ENCODE measurements around the gene KCNB1. TPM values are rescaled to one million over a fixed set of nuclear protein-coding genes. Genes with fewer than 3 reads are reported as not detected.

KCNB1 gene
- total RNA-seq, 2 donors from 2014 or later = not detected

DNA sequence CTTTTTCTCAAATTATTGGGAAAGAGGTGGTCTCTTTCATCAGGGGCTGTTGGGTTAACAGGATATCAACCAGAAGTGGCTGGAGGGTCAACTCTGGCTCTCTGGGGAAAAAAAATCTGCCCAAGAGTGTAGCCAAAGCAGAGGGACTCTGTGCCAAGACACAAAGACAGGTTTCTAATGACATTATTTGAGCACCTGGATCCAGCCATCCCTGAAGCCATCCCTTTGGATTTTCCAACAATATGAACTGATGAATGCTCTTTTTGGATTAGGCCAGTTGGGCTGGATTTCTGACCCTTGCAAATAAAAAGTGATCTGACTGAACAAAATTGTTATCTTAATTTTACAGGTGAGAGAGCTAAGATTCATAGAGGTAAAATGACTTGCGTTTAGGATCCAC is 88.7 kb downstream of the KCNB1 start:
- H3K27ac Mint-ChIP-seq = no peak overlapping the region
- no peak for ATAC-seq (replicated peaks in 1 of 2)
- H3K9me3 Mint-ChIP-seq = no peaks in the 10 kb centered on the region
- DNase-seq = no peak
- H3K4me3 Mint-ChIP-seq = no peak overlapping the region
- H3K36me3 Mint-ChIP-seq (ENCODE audit: insufficient read depth in 2 of 2) = no peaks in the 10 kb centered on the region
- peaks cover 22% of the 10 kb centered on the region for H3K27me3 Mint-ChIP-seq (ENCODE audit: low read depth)
- no peaks in the 10 kb centered on the region for H3K4me1 Mint-ChIP-seq (ENCODE audit: low read depth)

DNA sequence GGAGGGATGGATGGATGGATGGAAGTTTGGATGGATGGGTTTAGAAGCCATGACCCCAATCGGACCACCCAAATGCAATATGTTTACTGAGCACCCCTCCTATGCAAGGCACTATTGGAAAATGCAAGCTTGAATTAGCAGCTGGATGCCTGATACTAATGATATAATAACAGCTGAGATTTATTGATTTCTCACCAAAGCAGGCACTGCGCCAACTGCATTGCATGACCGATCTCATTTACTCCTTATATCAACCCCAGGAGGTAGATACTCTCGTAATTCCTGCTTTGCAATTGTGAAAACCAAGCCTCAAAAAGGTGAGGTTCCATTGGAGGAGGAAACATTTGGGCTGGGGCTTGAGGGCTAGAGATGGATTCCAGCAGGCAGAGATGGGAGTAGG is 89.7 kb downstream of the KCNB1 start:
- Mint-ChIP-seq H3K27ac (no peak overlapping the region), H3K27me3 (ENCODE audit: low read depth) (peaks cover 33% of the 10 kb centered on the region), H3K36me3 (ENCODE audit: insufficient read depth in 2 of 2) (no peaks in the 10 kb centered on the region), H3K4me3 (no peak overlapping the region), H3K9me3 (no peaks in the 10 kb centered on the region), H3K4me1 (ENCODE audit: low read depth) (no peaks in the 10 kb centered on the region)
- DNase-seq (no peak), ATAC-seq (replicated peaks in 1 of 2) (no peak)

DNA sequence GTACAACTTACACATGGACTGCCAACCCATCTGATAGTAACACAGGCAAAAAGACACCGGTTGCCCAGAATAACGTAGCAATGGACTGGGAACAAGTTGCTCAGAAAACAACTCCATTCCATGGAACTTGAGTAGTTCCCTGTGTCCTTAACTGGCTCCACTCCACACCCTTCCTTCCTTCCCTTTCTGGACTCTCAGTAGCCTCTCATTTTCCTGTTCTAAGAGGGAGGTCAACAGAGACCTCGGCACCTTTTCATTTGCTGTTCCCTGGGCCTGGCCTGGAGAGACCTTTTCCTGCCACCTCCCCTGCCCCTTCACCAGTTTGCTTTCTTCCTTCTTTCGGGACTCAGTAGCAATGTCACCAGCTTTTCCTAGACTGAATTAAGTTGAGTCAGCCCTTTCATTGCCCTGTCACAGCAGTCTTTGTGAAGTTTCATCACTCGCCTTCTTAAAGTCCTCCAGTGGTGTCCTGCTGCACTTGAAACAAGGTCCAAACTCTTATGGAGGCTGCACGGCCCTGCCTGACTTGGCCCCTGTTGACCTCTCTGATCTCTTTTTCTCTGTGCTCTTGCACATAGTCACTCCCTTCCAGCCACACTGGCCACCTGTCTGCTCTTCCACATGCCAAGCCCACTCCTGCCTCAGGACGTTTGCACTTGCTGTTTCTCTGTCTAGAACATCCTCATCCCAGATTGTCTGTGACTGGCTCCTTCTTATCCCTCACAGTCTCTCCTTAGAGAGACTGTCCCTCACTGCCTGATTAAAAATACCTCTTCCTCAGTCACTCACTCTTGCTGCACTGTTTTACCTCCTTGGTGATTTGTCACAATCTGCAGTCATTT is 90.8 kb downstream of the KCNB1 start:
- ATAC-seq (replicated peaks in 1 of 2) = no peak
- no peaks in the 10 kb centered on the region for H3K36me3 Mint-ChIP-seq (ENCODE audit: insufficient read depth in 2 of 2)

DNA sequence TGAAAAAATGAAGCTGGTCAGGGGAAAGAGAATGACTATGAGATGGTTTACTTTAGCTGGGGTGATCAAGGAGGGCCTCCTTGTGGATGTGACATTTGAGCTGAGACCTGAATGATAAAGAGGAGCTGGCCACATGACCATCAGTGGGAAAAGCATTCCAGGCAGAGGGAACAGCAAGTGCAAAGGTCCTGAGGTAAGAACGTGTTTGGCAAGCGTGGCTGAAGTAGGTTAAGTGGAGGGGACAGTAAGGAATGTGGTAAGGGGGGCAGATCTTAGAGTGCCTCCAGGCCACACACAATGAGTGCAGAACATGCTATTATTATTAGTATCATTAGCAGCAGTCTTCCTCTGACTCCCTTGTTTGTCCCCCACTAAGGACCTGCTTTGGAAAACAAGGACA is 92.6 kb downstream of the KCNB1 start:
- H3K27ac Mint-ChIP-seq = no peak overlapping the region

More for the DNA sequence above, 90.8 kb downstream of the KCNB1 start:
- no peaks in the 10 kb centered on the region for H3K4me1 Mint-ChIP-seq (ENCODE audit: low read depth)
- H3K27ac Mint-ChIP-seq = no peak overlapping the region
- H3K27me3 Mint-ChIP-seq (ENCODE audit: low read depth) = peaks cover 43% of the 10 kb centered on the region
- H3K9me3 Mint-ChIP-seq = no peaks in the 10 kb centered on the region
- no peak overlapping the region for H3K4me3 Mint-ChIP-seq
- DNase-seq = no peak

DNA sequence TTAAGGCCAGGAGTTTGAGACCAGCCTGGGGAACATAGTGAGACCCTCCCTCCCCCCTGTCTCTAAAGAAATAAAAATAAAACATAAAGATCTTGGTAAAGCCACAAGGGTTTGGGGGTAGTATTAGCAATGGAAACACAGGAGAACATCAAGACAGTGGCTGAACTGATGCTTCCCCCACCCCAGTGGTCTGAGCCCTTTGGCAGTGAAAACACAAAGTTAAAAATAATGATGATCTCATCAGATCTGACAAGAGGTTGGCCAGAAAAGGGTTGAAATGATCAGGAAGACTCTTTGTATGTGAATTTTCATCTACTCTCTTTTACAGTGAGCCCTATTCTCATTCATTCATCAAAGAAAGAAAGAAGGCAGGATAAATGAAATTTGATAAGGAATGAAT is 93.7 kb downstream of the KCNB1 start:
- no peak for ATAC-seq (replicated peaks in 1 of 2)
- H3K4me3 Mint-ChIP-seq = no peak overlapping the region
- peaks cover 65% of the 10 kb centered on the region for H3K27me3 Mint-ChIP-seq (ENCODE audit: low read depth)
- peaks cover 0 to 3% of the 10 kb centered on the region in 2 donors for H3K9me3 Mint-ChIP-seq
- no peak overlapping the region for H3K27ac Mint-ChIP-seq
- H3K4me1 Mint-ChIP-seq (ENCODE audit: low read depth) = peaks cover 5% of the 10 kb centered on the region
- no peak for DNase-seq
- H3K36me3 Mint-ChIP-seq (ENCODE audit: insufficient read depth in 2 of 2) = no peaks in the 10 kb centered on the region

More for the DNA sequence above, 92.6 kb downstream of the KCNB1 start:
- no peak for ATAC-seq (replicated peaks in 1 of 2)
- Mint-ChIP-seq H3K9me3 (peaks cover 0 to 3% of the 10 kb centered on the region in 2 donors), H3K4me1 (ENCODE audit: low read depth) (no peaks in the 10 kb centered on the region), H3K36me3 (ENCODE audit: insufficient read depth in 2 of 2) (no peaks in the 10 kb centered on the region), H3K27me3 (ENCODE audit: low read depth) (peaks cover 55% of the 10 kb centered on the region), H3K4me3 (no peak overlapping the region)
- no peak for DNase-seq

DNA sequence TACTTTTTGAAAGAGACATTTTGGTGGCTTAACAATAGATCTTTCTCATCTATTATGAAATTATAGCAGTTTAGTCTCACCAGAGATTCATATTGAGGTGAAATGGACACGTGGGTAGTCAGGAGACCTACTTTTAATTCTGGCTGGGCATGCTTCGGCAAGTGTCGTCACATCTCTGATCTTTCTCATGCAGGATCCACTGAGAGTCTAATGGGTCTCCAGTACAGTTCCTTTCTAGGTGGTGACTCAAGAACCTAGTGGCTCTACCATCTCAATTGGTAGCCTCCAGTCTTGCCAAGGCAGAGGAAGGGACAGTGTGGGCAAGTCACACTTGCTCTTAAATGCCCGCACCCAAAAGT is 94.9 kb downstream of the KCNB1 start:
- Mint-ChIP-seq H3K36me3 (ENCODE audit: insufficient read depth in 2 of 2) (no peaks in the 10 kb centered on the region), H3K27me3 (ENCODE audit: low read depth) (peaks cover 66% of the 10 kb centered on the region), H3K9me3 (peaks cover 0 to 3% of the 10 kb centered on the region in 2 donors), H3K27ac (no peak overlapping the region), H3K4me3 (no peak overlapping the region), H3K4me1 (ENCODE audit: low read depth) (peaks cover 5% of the 10 kb centered on the region)
- ATAC-seq (replicated peaks in 1 of 2) (no peak), DNase-seq (no peak)

DNA sequence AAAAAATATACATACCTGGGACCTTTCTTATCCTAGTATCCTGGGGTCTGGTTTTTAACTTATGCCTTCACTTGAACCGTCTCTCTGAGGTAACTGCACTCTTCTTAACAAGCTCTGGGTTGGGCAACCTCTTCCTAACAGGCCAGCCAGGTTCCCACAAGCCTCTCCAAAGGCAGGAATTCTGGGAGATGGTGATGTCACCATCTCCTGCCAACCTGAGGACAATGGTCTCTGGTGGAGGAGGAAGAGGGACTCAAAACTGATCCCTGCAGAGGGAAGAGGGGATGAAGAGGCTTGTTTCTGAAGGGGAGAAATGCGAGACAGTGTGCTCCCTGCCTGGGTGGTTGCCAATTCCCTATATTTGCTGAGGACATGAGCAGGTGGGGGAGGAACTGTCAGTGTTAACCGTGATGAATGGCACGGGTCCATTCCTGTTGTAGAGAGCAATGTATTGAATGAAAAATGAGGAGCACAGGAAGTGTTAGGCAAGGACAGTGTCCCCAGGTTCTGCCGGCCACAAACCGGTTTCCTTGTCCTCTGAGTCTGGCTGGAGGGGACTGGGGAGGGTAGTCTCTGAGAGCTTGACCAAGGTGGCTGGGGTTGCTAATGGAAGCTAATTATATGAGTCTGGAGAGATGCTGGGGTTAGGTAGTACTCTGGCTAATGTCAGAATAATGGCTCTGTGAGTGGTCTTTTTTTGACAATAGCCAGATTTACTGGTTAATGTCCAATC is 95.5 kb downstream of the KCNB1 start:
- Mint-ChIP-seq H3K36me3 (ENCODE audit: insufficient read depth in 2 of 2) (no peaks in the 10 kb centered on the region), H3K27ac (no peak overlapping the region), H3K9me3 (peaks cover 0 to 3% of the 10 kb centered on the region in 2 donors), H3K4me3 (no peak overlapping the region), H3K27me3 (ENCODE audit: low read depth) (peaks cover 61% of the 10 kb centered on the region), H3K4me1 (ENCODE audit: low read depth) (peaks cover 5% of the 10 kb centered on the region)
- DNase-seq = no peak
- no peak for ATAC-seq (replicated peaks in 1 of 2)

DNA sequence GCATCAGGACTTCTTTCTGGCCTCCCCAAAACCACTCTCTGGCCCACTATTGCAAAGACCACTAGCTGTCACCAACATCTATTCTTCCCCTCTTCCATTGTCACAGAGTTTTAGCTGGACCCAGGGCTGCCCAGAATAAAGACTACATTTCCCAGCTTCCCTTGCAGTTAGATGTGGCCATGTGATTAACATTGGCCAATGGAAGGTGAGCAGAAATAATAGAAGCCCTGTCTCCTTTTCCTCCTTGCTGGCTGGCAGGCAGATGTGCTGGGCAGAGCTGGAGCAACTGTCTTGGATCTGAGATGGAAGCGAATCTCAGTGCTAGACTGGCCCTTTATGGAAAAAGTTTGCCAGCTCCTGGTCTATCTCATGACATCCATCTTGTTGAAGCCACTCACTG is 97.0 kb downstream of the KCNB1 start:
- peak in 1 of 2 donors; percentile 3 for DNase-seq
- peaks cover 5% of the 10 kb centered on the region for H3K4me1 Mint-ChIP-seq (ENCODE audit: low read depth)
- ATAC-seq (replicated peaks in 1 of 2) = peak; percentile 47 to 59
- peaks cover 0 to 3% of the 10 kb centered on the region in 2 donors for H3K9me3 Mint-ChIP-seq
- H3K27me3 Mint-ChIP-seq (ENCODE audit: low read depth) = peaks cover 54% of the 10 kb centered on the region
- no peaks in the 10 kb centered on the region for H3K36me3 Mint-ChIP-seq (ENCODE audit: insufficient read depth in 2 of 2)
- H3K4me3 Mint-ChIP-seq = no peak overlapping the region
- no peak overlapping the region for H3K27ac Mint-ChIP-seq

DNA sequence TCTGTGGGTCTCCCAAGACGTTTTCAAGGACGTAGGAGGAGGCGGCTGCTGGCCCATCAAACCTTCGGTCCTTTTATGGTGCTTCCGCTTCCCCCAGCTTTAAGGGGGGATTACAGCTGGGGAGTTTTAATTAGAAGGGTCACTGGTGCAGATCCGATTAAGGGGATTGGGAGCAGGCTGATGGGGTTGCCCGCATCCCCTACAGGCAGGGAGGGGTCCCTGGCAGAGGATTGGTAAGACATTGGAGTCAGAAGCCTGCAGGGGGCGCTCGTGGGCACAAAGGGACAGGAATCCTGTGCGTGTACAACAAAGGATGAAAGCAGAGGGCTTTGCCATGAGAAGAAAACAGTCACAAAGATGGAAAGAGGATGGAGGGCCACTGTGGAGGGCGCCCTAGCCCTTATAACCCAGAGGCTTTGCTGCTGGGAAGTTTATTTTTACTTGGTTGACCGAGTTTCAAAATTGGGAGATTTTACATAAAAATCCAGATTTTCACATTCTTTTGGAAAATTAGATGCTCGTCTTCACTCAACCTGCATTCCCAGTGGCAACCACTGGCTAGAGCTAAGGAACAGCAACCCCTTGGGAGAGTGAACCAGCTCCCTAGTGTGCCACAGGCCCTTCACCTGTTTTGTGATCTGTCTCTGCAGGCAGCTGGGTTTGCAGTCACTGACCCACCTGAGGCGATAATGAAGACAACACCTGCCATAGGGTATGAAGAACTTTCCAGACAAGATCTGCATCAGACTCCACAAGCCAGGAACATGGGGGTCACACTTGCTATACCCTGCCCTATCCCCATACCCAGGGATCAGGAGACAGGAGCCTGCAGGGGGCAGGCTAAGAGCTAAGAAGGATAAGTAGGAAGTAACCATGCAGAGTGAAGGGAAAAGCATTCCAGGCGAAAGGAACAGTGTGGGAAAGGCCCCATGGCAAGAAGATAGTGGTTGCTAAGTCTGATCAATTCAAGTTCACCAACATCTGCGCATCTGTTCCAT is 97.7 kb downstream of the KCNB1 start:
- no peak overlapping the region for H3K27ac Mint-ChIP-seq
- ATAC-seq (replicated peaks in 1 of 2) (peak; percentile 57 to 64), DNase-seq (peak; percentile 77 to 80)
- peaks cover 54% of the 10 kb centered on the region for H3K27me3 Mint-ChIP-seq (ENCODE audit: low read depth)
- peaks cover 5% of the 10 kb centered on the region for H3K4me1 Mint-ChIP-seq (ENCODE audit: low read depth)
- H3K4me3 Mint-ChIP-seq = no peak overlapping the region
- no peaks in the 10 kb centered on the region for H3K36me3 Mint-ChIP-seq (ENCODE audit: insufficient read depth in 2 of 2)
- peaks cover 0 to 3% of the 10 kb centered on the region in 2 donors for H3K9me3 Mint-ChIP-seq

DNA sequence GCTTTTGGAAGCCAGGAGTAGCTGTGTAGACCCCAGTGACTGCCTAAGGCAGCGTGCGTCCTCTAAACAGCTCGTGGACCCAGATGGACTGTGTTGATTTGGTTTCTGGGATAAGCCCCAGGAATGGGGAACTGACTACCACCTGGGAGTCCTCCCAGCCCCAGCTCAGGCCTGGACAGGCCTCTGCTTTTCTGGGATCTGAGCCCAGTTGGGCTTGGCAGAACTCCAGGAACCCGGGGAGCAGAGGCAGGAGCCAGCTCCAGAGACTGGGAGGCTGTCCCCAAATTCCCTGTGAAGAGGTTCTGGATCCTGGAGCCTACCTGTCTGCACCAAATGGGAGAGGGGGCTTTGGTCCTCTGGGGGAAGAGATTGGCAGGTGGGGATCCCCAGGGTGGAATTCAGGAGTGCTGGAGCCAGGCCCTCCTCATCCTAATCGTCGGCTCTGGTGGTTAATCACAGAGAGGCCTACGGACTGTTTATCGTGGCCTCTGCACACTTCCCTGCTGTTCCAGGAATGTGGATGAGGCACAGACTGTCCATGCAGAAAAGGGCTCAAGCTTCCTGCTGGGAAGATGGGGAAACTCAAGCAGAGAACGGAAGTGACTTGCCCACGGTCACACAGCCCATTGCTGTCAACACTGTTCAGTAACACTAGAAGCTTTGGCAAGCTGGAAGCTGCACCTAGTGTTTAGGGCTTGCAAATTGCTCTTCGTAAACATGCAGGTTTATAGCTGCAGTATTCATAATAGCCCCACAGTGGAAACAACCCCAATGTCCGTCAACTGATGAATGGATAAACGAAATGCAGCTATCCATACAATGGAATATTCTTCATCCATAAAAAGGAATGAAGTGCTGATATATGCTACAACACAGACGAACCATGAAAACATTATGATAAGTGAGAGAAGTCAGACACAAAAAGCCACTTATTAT is 100.6 kb downstream of the KCNB1 start:
- H3K9me3 Mint-ChIP-seq = peaks cover 0 to 3% of the 10 kb centered on the region in 2 donors
- DNase-seq (no peak), ATAC-seq (replicated peaks in 1 of 2) (no peak)
- H3K4me1 Mint-ChIP-seq (ENCODE audit: low read depth) = peaks cover 5% of the 10 kb centered on the region
- H3K36me3 Mint-ChIP-seq (ENCODE audit: insufficient read depth in 2 of 2) = no peaks in the 10 kb centered on the region
- H3K4me3 Mint-ChIP-seq = no peak overlapping the region
- peaks cover 30% of the 10 kb centered on the region for H3K27me3 Mint-ChIP-seq (ENCODE audit: low read depth)
- H3K27ac Mint-ChIP-seq = no peak overlapping the region

DNA sequence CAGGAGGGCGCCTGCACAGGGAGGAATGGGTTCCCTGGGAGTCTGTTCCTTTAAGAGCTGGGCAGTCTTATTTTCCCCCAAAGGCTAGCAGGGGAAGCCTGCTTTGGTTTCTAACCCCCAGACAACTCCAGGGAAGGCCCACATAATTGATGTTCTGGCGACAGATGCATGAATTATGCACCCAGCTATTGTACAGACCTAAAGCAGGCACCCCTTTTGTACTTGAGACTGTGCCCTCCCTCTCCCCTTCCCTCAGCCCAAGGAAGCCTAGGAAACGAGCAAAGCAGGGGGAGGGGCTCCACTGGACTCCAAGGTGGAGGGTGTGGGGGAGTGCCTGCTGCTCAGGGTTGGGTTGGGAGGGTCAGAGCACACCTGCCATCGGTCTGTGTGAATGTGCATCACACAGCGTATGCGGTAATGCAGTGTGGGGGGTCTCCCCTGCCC is 102.1 kb downstream of the KCNB1 start:
- Mint-ChIP-seq H3K27me3 (ENCODE audit: low read depth) (peaks cover 29% of the 10 kb centered on the region), H3K36me3 (ENCODE audit: insufficient read depth in 2 of 2) (no peaks in the 10 kb centered on the region), H3K9me3 (no peaks in the 10 kb centered on the region), H3K4me3 (no peak overlapping the region), H3K27ac (no peak overlapping the region), H3K4me1 (ENCODE audit: low read depth) (peaks cover 5% of the 10 kb centered on the region)
- DNase-seq (no peak), ATAC-seq (replicated peaks in 1 of 2) (no peak)

DNA sequence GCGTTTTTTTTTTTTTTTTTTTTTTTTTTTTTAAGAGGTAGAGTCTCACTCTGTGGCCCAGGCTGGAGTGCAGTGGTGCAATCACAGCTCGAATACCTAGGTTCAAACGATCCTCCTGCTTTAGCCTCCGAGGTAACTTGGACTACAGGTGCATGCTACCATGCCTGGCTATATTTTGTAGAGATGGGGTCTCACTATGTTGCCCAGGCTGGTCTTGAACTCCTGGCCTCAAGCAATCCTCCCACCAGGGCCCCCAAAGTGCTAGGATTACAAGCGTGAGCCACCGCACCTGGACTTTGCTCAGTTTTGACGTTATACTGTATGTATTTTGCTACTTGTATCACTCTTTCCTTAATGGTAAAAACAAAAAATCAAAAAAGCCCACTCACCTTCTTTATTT is 103.1 kb downstream of the KCNB1 start:
- DNase-seq (no peak), ATAC-seq (replicated peaks in 1 of 2) (no peak)
- Mint-ChIP-seq H3K4me1 (ENCODE audit: low read depth) (peaks cover under 1% of the 10 kb centered on the region), H3K36me3 (ENCODE audit: insufficient read depth in 2 of 2) (no peaks in the 10 kb centered on the region), H3K4me3 (no peak overlapping the region), H3K9me3 (no peaks in the 10 kb centered on the region), H3K27ac (no peak overlapping the region), H3K27me3 (ENCODE audit: low read depth) (peaks cover 25% of the 10 kb centered on the region)
